ENCODE measurements around the gene FBXO46.

DNA sequence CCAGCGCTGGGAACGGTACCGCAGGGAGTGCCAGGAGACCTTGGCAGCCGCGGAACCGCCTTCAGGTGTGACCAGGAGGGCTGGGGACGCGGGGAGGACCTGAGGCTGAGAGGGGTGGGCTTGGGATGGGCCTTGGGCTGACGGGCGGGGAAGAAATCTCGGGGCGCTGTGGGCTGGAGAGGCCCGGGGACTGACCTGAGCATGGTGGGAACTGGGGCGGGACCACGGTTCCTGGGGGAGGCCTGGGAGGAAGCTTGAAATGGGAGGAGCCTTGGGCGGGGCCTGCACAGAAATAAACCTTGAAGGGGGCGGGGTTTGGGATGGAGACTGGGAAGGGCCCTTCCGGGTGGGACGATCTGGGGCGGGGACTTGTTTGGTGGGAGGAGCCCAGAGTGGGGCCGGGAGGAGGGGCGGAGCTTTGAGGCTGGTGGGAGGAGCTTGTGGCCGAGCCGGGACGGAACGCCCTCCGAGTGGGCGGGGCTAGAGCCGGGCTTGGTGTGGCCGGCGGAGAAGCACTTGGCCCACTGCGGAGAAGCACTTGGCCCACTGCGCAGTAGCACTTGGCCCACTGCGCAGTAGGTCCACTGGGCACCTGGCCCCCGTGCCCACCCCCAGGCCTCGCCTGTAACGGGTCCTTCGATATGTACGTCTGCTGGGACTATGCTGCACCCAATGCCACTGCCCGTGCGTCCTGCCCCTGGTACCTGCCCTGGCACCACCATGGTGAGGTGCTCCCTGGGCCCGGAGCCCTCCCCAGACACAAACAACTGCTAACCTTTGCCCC is 59.8 kb downstream of the FBXO46 start:
- TF ChIP-seq EGR1 (IDR thresholded peaks at IDR 0.05; ENCODE audit: low read depth in 2 of 2) = no peak
- TF ChIP-seq, protein P1, sequence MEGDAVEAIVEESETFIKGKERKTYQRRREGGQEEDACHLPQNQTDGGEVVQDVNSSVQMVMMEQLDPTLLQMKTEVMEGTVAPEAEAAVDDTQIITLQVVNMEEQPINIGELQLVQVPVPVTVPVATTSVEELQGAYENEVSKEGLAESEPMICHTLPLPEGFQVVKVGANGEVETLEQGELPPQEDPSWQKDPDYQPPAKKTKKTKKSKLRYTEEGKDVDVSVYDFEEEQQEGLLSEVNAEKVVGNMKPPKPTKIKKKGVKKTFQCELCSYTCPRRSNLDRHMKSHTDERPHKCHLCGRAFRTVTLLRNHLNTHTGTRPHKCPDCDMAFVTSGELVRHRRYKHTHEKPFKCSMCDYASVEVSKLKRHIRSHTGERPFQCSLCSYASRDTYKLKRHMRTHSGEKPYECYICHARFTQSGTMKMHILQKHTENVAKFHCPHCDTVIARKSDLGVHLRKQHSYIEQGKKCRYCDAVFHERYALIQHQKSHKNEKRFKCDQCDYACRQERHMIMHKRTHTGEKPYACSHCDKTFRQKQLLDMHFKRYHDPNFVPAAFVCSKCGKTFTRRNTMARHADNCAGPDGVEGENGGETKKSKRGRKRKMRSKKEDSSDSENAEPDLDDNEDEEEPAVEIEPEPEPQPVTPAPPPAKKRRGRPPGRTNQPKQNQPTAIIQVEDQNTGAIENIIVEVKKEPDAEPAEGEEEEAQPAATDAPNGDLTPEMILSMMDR (IDR thresholded peaks at IDR 0.05; ENCODE audit: low read depth, low read length, missing input control) = no peak
- TF ChIP-seq, protein P2, sequence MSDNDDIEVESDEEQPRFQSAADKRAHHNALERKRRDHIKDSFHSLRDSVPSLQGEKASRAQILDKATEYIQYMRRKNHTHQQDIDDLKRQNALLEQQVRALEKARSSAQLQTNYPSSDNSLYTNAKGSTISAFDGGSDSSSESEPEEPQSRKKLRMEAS (IDR thresholded peaks at IDR 0.05) = no peak

Measured in liver (tissue), 3 donors.